SH-SY5Y (cell line): Measurements from ENCODE around the gene LBHD1.

ENCODE experiments used
- GATA2 ChIP-seq: IDR thresholded peaks from 2 replicates; pipeline ENCODE4 v1.6.1; 2011; ENCODE audit warnings: mild to moderate bottlenecking, low read depth, low read length
- GATA3 ChIP-seq: IDR thresholded peaks from 2 replicates; pipeline ENCODE4 v1.6.1; 2011; ENCODE audit warnings: low read depth, mild to moderate bottlenecking, low read length, moderate library complexity

- TF ChIP-seq GATA2, result no peak
- TF ChIP-seq GATA3, result no peak
These were observed 40.8 kb upstream of the LBHD1 start for GRCh38 chr11:62712861-62713260.
